Measurements from ENCODE around the gene KLHDC4. TPM values are rescaled to one million over a fixed set of nuclear protein-coding genes. Genes with fewer than 3 reads are reported as not detected.
A peak's percentile ranks its signal among the peaks of the same experiment; 100 is the strongest.

KLHDC4 gene
- total RNA-seq, 3 donors from 2014 or later (not counting 1 experiment from before 2014, with no cell fraction given): 210 to 311 (median 210) TPM

GRCh38 chr16:87757841-87758426 lies 7.9 kb downstream of the KLHDC4 start:
- intact Hi-C loops (cut with micrococcal nuclease): no loop called here
- Histone ChIP-seq H3K4me1 (ENCODE audit: control insufficient read depth, insufficient read depth, low read length) (peaks cover 53% of the 10 kb centered on the region), H3K9me3 (ENCODE audit: control insufficient read depth, insufficient read depth, low read length) (no peaks in the 10 kb centered on the region), H3K4me3 (ENCODE audit: low read length) (no peak overlapping the region), H3K27me3 (ENCODE audit: control insufficient read depth, insufficient read depth, low read length) (no peaks in the 10 kb centered on the region), H3K27ac (ENCODE audit: low read length) (no peak overlapping the region), H3K36me3 (ENCODE audit: control insufficient read depth, insufficient read depth, low read length) (peaks cover 71% of the 10 kb centered on the region)
- no peak for TF ChIP-seq CTCF (IDR thresholded peaks at IDR 0.05)
- Mint-ChIP-seq H3K4me3 (peak overlapping the region; percentile 2), H3K27me3 (ENCODE audit: low read depth in 2 of 2) (no peaks in the 10 kb centered on the region), H3K9me3 (no peaks in the 10 kb centered on the region), H3K4me1 (peaks cover 47 to 48% of the 10 kb centered on the region in 2 donors), H3K36me3 (peaks cover 3% of the 10 kb centered on the region), H3K27ac (peak overlapping the region in 1 of 2 donors; percentile 14)
- WGBS (ENCODE audit: insufficient coverage): 96% methylated on average over 8 of the region's 8 CpGs
- no peak for ATAC-seq
- DNase-seq: no peak

DNA sequence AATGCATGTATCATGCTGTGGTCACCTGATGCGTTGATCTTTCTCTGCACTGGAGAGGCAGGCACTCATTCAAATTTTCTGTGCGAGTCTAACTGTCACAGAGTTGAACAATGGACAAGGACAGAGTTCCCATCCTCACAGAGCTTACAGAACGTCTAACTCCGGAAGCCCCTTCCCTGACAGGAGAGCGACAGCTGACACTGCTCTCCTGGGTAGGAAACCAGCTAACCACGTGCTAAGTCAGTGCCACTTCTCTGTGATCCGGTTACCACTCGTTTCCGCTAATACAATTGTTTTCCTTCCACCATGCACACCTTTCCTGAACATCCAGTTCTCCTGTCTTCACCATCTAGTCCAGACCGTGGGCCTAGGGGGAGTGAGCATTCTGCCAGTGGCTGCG lies 11.3 kb downstream of the KLHDC4 start:
- peak overlapping the region; percentile 80 to 87 for H3K27ac Mint-ChIP-seq

GRCh38 chr16:87747626-87748414 lies 18.0 kb downstream of the KLHDC4 start:
- Mint-ChIP-seq H3K9me3 (no peaks in the 10 kb centered on the region), H3K27me3 (ENCODE audit: low read depth in 2 of 2) (no peaks in the 10 kb centered on the region), H3K4me3 (no peak overlapping the region), H3K36me3 (peaks cover 15% of the 10 kb centered on the region), H3K4me1 (peaks cover 28 to 34% of the 10 kb centered on the region in 2 donors), H3K27ac (peak overlapping the region in 1 of 2 donors; percentile 48)
- 95% methylated on average over 22 of the region's 22 CpGs for WGBS (ENCODE audit: insufficient coverage)
- Histone ChIP-seq H3K36me3 (ENCODE audit: control insufficient read depth, insufficient read depth, low read length) (peaks cover 70% of the 10 kb centered on the region), H3K27me3 (ENCODE audit: control insufficient read depth, insufficient read depth, low read length) (no peaks in the 10 kb centered on the region), H3K27ac (ENCODE audit: low read length) (no peak overlapping the region), H3K9me3 (ENCODE audit: control insufficient read depth, insufficient read depth, low read length) (no peaks in the 10 kb centered on the region), H3K4me3 (ENCODE audit: low read length) (no peak overlapping the region), H3K4me1 (ENCODE audit: control insufficient read depth, insufficient read depth, low read length) (peaks cover 4% of the 10 kb centered on the region)
- DNase-seq: no peak
- ATAC-seq: no peak
- no peak for TF ChIP-seq CTCF (IDR thresholded peaks at IDR 0.05)
- intact Hi-C loops (cut with micrococcal nuclease): no loop called here

More for the DNA sequence above, 11.3 kb downstream of the KLHDC4 start:
- Mint-ChIP-seq H3K4me3 (peak overlapping the region; percentile 78), H3K9me3 (no peaks in the 10 kb centered on the region), H3K27me3 (ENCODE audit: low read depth in 2 of 2) (no peaks in the 10 kb centered on the region), H3K36me3 (peaks cover 10% of the 10 kb centered on the region), H3K4me1 (peaks cover 40% of the 10 kb centered on the region in 2 donors)
- TF ChIP-seq CTCF (IDR thresholded peaks at IDR 0.05): no peak
- Histone ChIP-seq H3K27me3 (ENCODE audit: control insufficient read depth, insufficient read depth, low read length) (no peaks in the 10 kb centered on the region), H3K4me1 (ENCODE audit: control insufficient read depth, insufficient read depth, low read length) (peaks cover 37% of the 10 kb centered on the region), H3K9me3 (ENCODE audit: control insufficient read depth, insufficient read depth, low read length) (no peaks in the 10 kb centered on the region), H3K4me3 (ENCODE audit: low read length) (no peak overlapping the region), H3K36me3 (ENCODE audit: control insufficient read depth, insufficient read depth, low read length) (peaks cover 76% of the 10 kb centered on the region), H3K27ac (ENCODE audit: low read length) (no peak overlapping the region)
- intact Hi-C loops (cut with micrococcal nuclease): no loop called here
- DNase-seq (peak in 1 of 2 donors; percentile 62), ATAC-seq (peak; percentile 81 to 85 (median 84))
- 48% methylated on average over 11 of the region's 11 CpGs for WGBS (ENCODE audit: insufficient coverage)

All from natural killer cell (primary cell).